ENCODE data around the gene ZNF664. TPM values are rescaled to one million over a fixed set of nuclear protein-coding genes. Genes with fewer than 3 reads are reported as not detected.

The ZNF664 gene
- polyA plus RNA-seq, 3 donors: 161 to 181 (median 171) TPM

GRCh38 chr12:123971449-123971769 is 1.6 kb upstream of the ZNF664 start:
- no peak for DNase-seq (ENCODE audit: extremely low read depth in 1 of 11, low read depth in 9 of 11, low spot score in 4 of 11)

- DNase-seq (ENCODE audit: extremely low read depth in 1 of 11, low read depth in 9 of 11, low spot score in 4 of 11): peak in 6 of 11 donors; percentile 23 to 44 (median 35)
Observed at GRCh38 chr12:123971770-123972456, 1.1 kb upstream of the ZNF664 start.

GRCh38 chr12:123973552-123974341 is 732 bp downstream of the ZNF664 start:
- DNase-seq (ENCODE audit: extremely low read depth in 1 of 11, low read depth in 9 of 11, low spot score in 4 of 11): peak in 4 of 11 donors; percentile 20 to 31 (median 24)

- DNase-seq (ENCODE audit: extremely low read depth in 1 of 11, low read depth in 9 of 11, low spot score in 4 of 11): no peak
Observed at GRCh38 chr12:123976227-123976826, 3.3 kb downstream of the ZNF664 start.

GRCh38 chr12:123979566-123979965 is 6.6 kb downstream of the ZNF664 start:
- no peak for DNase-seq (ENCODE audit: extremely low read depth in 1 of 11, low read depth in 9 of 11, low spot score in 4 of 11)

GRCh38 chr12:123982269-123982668 is 9.3 kb downstream of the ZNF664 start:
- no peak for DNase-seq (ENCODE audit: extremely low read depth in 1 of 11, low read depth in 9 of 11, low spot score in 4 of 11)

GRCh38 chr12:123983822-123984485 is 10.9 kb downstream of the ZNF664 start:
- DNase-seq (ENCODE audit: extremely low read depth in 1 of 11, low read depth in 9 of 11, low spot score in 4 of 11): peak in 8 of 11 donors; percentile 20 to 68 (median 40)

GRCh38 chr12:123984903-123985302 is 11.9 kb downstream of the ZNF664 start:
- no peak for DNase-seq (ENCODE audit: extremely low read depth in 1 of 11, low read depth in 9 of 11, low spot score in 4 of 11)

GRCh38 chr12:123986374-123986965 is 13.5 kb downstream of the ZNF664 start:
- no peak for DNase-seq (ENCODE audit: extremely low read depth in 1 of 11, low read depth in 9 of 11, low spot score in 4 of 11)

GRCh38 chr12:123987022-123987421 is 14.0 kb downstream of the ZNF664 start:
- no peak for DNase-seq (ENCODE audit: extremely low read depth in 1 of 11, low read depth in 9 of 11, low spot score in 4 of 11)

GRCh38 chr12:123989168-123989567 is 16.2 kb downstream of the ZNF664 start:
- no peak for DNase-seq (ENCODE audit: extremely low read depth in 1 of 11, low read depth in 9 of 11, low spot score in 4 of 11)

GRCh38 chr12:123989753-123990152 is 16.7 kb downstream of the ZNF664 start:
- DNase-seq (ENCODE audit: extremely low read depth in 1 of 11, low read depth in 9 of 11, low spot score in 4 of 11): no peak

- no peak for DNase-seq (ENCODE audit: extremely low read depth in 1 of 11, low read depth in 9 of 11, low spot score in 4 of 11)
Observed at GRCh38 chr12:123990511-123990910, 17.5 kb downstream of the ZNF664 start.

- no peak for DNase-seq (ENCODE audit: extremely low read depth in 1 of 11, low read depth in 9 of 11, low spot score in 4 of 11)
Observed at GRCh38 chr12:123991372-123991951, 18.4 kb downstream of the ZNF664 start.

GRCh38 chr12:123992118-123992825 is 19.3 kb downstream of the ZNF664 start:
- DNase-seq (ENCODE audit: extremely low read depth in 1 of 11, low read depth in 9 of 11, low spot score in 4 of 11): no peak

- DNase-seq (ENCODE audit: extremely low read depth in 1 of 11, low read depth in 9 of 11, low spot score in 4 of 11): no peak
Observed at GRCh38 chr12:123995023-123995748, 22.2 kb downstream of the ZNF664 start.

- DNase-seq (ENCODE audit: extremely low read depth in 1 of 11, low read depth in 9 of 11, low spot score in 4 of 11): no peak
Observed at GRCh38 chr12:123996581-123996980, 23.6 kb downstream of the ZNF664 start.
